AG04450 (cell line): ENCODE results near the gene ADAMTS20. TPM values are rescaled to one million over a fixed set of nuclear protein-coding genes. Genes with fewer than 3 reads are reported as not detected.
"Not testable (repeated sequence)": the region's sequence is repeated elsewhere in the genome, so short reads cannot be mapped to it uniquely, and the experiment has no call there.

Experiments
- CTCF ChIA-PET: fragments of 300-600, 350-600 bp; formaldehyde crosslinking; extraction: SDS; loops from one replicate; lab custom pipeline; 2022; ENCODE audit warnings: antibody characterized with exemption, inconsistent platforms; lab: Charles Lee
- POLR2A ChIA-PET: fragments of 350-600 bp; formaldehyde crosslinking; extraction: SDS; loops from one replicate; lab custom pipeline; 2021; ENCODE audit warnings: antibody characterized with exemption, inconsistent platforms; lab: Yijun Ruan, JAX
- DNase-seq: peaks from one replicate; pipeline ENCODE4 v3.0.0-alpha.2; 2011; ENCODE audit warnings: low read depth, low spot score
- H3K27ac ChIP-seq: one replicate; pipeline ENCODE4 v1.5.1; 2012; ENCODE audit warnings: low read depth, low read length, control low read depth
- H3K27me3 ChIP-seq: one replicate; pipeline ENCODE4 v1.6.0; 2012; ENCODE audit warnings: low read length; ENCODE audit not compliant: control insufficient read depth, insufficient read depth
- H3K4me3 ChIP-seq: 2 replicates; pipeline ENCODE4 v1.5.1; 2011; ENCODE audit warnings: mild to moderate bottlenecking, low read depth, low read length, control low read depth
- H3K9me3 ChIP-seq: 2 replicates; pipeline ENCODE4 v1.5.1; 2012; ENCODE audit warnings: low read length; ENCODE audit not compliant: control insufficient read depth, insufficient read depth
- polyA plus RNA-seq: library from polyadenylated mRNA; depleted of rRNA; stranded (reverse); fragments of >200 nt; gene quantifications from 2 replicates; pipeline ENCODE4 v1.2.3, GENCODE V29; 2011
- TF ChIP-seq, protein P1 (sequence below): IDR thresholded peaks from 2 replicates; pipeline ENCODE4 v1.5.1; 2011; ENCODE audit warnings: low read depth, low read length, control low read depth, inconsistent platforms

ADAMTS20 gene
- polyA plus RNA-seq, 1 experiment = not detected

DNA sequence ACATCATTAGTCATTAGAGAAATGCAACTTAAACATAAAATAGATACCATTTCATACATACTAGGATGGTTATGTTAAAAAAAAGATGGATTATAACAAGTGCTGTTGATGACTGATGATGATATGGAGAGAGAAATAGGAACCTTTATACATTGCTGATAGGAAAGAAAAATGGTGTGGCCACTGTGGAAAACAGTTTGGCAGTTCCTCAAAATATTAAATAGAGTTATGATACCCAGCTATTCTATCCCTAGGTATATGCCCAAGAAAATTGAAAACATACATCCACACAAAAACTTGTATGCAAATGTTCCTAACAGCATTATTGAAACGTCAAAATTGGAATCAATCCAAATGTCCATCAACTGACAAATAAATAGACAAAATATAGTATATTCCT lies 170.1 kb downstream of the ADAMTS20 start:
- no peak overlapping the region for H3K27ac ChIP-seq
- ChIA-PET CTCF (no interaction called here), POLR2A (no interaction called here)
- no peaks in the 10 kb centered on the region for H3K27me3 ChIP-seq
- H3K9me3 ChIP-seq = peaks cover 4% of the 10 kb centered on the region
- TF ChIP-seq, protein P1, sequence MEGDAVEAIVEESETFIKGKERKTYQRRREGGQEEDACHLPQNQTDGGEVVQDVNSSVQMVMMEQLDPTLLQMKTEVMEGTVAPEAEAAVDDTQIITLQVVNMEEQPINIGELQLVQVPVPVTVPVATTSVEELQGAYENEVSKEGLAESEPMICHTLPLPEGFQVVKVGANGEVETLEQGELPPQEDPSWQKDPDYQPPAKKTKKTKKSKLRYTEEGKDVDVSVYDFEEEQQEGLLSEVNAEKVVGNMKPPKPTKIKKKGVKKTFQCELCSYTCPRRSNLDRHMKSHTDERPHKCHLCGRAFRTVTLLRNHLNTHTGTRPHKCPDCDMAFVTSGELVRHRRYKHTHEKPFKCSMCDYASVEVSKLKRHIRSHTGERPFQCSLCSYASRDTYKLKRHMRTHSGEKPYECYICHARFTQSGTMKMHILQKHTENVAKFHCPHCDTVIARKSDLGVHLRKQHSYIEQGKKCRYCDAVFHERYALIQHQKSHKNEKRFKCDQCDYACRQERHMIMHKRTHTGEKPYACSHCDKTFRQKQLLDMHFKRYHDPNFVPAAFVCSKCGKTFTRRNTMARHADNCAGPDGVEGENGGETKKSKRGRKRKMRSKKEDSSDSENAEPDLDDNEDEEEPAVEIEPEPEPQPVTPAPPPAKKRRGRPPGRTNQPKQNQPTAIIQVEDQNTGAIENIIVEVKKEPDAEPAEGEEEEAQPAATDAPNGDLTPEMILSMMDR = no peak
- H3K4me3 ChIP-seq = no peak overlapping the region
- DNase-seq = no peak

DNA sequence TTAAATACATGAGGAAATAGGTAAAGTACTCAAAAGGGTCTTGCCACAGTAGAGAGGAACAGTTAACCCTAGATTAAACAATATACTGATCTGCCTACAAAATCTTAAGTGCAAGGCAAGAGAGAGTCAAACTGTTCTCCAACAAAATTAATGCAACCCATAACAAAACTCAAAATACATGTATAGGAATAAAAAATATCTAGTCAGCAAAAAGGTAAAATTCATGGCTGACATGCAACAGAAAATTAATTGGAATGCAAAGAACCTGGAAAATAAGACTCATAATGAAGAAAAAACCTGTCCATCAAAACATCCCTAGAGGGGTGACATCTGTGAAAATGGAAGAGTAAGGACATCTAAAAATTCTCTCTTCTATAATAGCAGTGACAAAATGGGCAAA lies 173.6 kb downstream of the ADAMTS20 start:
- CTCF ChIA-PET = interaction anchor here (1.5 kb wide), 1 partner anchor 42 kb away, joined by 3 read pairs; no protein-coding TSS in a partner anchor
- Histone ChIP-seq H3K9me3 (peaks cover 4% of the 10 kb centered on the region), H3K4me3 (no peak overlapping the region), H3K27me3 (no peaks in the 10 kb centered on the region), H3K27ac (no peak overlapping the region)
- POLR2A ChIA-PET = no interaction called here
- no peak for DNase-seq
- TF ChIP-seq, protein P1 = no peak

DNA sequence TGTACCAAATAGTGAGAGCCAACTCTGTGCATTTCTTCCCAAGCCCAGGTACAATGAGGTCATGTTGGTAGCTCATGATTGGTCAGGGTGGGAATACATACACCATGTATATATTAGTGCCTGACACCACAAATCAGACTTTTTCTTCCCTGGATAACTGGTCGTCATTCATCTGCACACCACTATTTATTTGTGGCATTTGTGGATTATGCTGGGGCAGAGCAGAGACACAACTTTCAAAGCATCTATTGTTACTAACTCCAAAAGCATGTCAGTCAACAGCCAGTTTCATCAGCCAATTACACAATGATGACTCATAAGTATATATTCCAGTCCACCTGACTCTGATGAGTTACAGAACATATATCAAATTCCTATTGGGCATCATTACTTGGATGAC lies 181.7 kb downstream of the ADAMTS20 start:
- DNase-seq = peak; percentile 18
- POLR2A ChIA-PET = no interaction called here
- CTCF ChIA-PET = no interaction called here
- TF ChIP-seq, protein P1 = no peak
- H3K27ac ChIP-seq = no peak overlapping the region
- no peaks in the 10 kb centered on the region for H3K9me3 ChIP-seq
- no peaks in the 10 kb centered on the region for H3K27me3 ChIP-seq
- no peak overlapping the region for H3K4me3 ChIP-seq

DNA sequence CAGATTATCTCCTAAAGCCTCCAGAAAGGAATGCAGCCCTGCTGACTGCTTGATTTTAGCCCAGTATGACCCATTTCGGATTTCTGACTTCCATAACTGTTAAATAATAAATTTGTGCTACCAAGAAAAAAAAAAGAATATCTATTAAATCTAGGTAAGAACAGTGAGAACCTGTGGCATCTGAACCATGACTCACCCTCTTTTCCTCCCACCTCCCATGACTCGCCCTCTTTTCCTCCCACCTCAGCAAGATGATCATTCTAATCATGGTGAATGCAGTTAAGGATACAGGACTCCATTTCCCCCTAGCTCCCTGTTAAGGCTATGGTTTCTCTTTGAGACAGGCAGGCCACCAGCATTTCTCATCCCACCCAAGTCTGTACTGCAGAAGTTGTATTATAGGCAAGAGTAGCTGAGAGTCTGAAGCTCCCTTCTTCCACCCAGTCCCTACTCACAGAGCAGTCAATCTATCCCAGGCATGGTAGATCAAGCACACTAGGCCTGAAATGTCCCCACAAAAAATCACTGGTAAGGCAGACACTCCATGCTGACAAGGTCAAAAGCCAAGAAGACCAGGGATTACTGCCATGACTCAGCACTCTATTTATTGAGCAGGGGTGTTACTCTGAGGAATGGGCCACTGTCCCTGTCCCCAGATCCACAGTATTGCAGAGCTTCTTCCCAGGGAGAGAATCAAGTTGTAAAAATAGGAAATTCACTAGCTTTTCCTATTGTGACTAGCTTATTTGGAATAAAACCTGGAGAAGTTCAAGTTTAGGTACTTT lies 188.9 kb downstream of the ADAMTS20 start:
- DNase-seq = no peak
- H3K9me3 ChIP-seq = no peaks in the 10 kb centered on the region
- TF ChIP-seq, protein P1 = no peak
- H3K27ac ChIP-seq = no peak overlapping the region
- no peaks in the 10 kb centered on the region for H3K27me3 ChIP-seq
- CTCF ChIA-PET = interaction anchor here (1.2 to 1.3 kb wide), 2 partner anchors 81 to 520 kb away, joined by 3 to 4 read pairs; no protein-coding TSS in a partner anchor
- POLR2A ChIA-PET = no interaction called here
- no peak overlapping the region for H3K4me3 ChIP-seq

DNA sequence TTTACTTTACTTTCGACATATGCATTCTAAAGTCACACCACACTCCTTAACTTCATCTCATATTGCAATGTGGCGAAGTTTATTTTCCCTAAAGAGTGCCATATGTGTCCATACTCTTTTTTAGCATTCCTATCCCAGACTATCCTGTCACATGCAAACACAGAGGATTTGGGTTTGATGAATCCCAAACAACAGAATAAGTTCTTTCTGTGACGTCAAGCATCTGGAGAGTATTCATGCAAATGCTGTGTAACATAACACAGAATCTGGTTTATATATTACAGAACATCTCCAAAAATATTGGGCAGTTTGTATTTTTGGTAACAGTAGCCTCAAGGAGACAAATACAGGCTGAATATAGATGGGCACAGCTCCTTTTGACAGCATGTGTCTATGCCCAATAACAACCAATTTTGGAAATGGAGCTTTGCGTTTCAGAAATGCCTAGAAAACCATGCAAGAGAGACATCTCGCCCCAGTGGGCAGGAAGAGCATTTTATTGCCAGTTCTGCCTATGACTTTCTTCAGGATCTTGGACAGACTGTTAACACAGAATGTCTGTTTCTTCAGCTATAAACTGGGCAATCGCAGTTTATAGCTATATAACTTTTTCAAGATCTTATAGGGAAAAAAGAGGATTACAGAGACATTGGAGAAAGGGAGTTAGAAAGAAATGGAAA lies 190.8 kb downstream of the ADAMTS20 start:
- Histone ChIP-seq H3K27ac (no peak overlapping the region), H3K4me3 (no peak overlapping the region), H3K27me3 (no peaks in the 10 kb centered on the region), H3K9me3 (no peaks in the 10 kb centered on the region)
- TF ChIP-seq, protein P1 = no peak
- POLR2A ChIA-PET = no interaction called here
- peak; percentile 6 for DNase-seq
- CTCF ChIA-PET = interaction anchor here (0.6 to 1.3 kb wide), 4 partner anchors 9 to 83 kb away, joined by 3 read pairs; no protein-coding TSS in a partner anchor

DNA sequence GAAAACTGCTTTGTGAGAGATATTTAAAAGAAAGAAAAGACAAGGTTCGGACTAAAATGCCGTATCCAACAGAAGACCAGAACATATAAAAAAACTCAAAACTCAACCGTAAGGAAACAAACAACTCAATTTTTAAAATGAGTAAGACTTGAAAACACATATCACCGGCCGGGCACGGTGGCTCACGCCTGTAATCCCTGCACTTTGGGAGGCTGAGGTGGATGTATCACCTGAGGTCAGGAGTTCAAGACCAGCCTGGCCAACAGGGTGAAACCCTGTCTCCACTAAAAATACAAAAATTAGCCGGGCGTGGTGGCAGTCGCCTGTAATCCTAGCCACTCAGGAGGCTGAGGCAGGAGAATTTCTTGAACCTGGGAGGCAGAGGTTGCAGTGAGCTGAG lies 192.0 kb downstream of the ADAMTS20 start:
- CTCF ChIA-PET, POLR2A ChIA-PET, H3K27me3 ChIP-seq, DNase-seq, H3K27ac ChIP-seq, H3K9me3 ChIP-seq, H3K4me3 ChIP-seq: not testable (repeated sequence)
